ENCODE results near the gene SPATA12.

- TF ChIP-seq HDAC2 (IDR thresholded peaks at IDR 0.05; ENCODE audit: borderline replicate concordance in 1 of 2, low read depth in 2 of 2, low read length in 2 of 2) (no peak), EZH2 (IDR thresholded peaks at IDR 0.05; ENCODE audit: low read depth, low read length, severe bottlenecking) (no peak), JUN (IDR thresholded peaks at IDR 0.05; ENCODE audit: low read depth, low read length) (no peak), GTF2F1 (IDR thresholded peaks at IDR 0.05; ENCODE audit: borderline replicate concordance, low read depth, low read length) (no peak), TEAD4 (IDR thresholded peaks at IDR 0.05; ENCODE audit: low read depth, low read length) (no peak), POLR2AphosphoS5 (IDR thresholded peaks at IDR 0.05; ENCODE audit: low read depth, low read length) (no peak), YY1 (IDR thresholded peaks at IDR 0.05; ENCODE audit: low read depth, low read length) (no peak), POLR2A (IDR thresholded peaks at IDR 0.05; ENCODE audit: control extremely low read depth in 1 of 2, low read depth in 2 of 2, low read length in 2 of 2) (no peak), SIRT6 (IDR thresholded peaks at IDR 0.05; ENCODE audit: low read length) (no peak), RXRA (IDR thresholded peaks at IDR 0.05; ENCODE audit: insufficient read depth, low read depth, low read length) (no peak), E2F6 (IDR thresholded peaks at IDR 0.05) (no peak), FOSL1 (IDR thresholded peaks at IDR 0.05; ENCODE audit: insufficient read depth, low read depth, low read length) (no peak)
- TF ChIP-seq, protein P1, sequence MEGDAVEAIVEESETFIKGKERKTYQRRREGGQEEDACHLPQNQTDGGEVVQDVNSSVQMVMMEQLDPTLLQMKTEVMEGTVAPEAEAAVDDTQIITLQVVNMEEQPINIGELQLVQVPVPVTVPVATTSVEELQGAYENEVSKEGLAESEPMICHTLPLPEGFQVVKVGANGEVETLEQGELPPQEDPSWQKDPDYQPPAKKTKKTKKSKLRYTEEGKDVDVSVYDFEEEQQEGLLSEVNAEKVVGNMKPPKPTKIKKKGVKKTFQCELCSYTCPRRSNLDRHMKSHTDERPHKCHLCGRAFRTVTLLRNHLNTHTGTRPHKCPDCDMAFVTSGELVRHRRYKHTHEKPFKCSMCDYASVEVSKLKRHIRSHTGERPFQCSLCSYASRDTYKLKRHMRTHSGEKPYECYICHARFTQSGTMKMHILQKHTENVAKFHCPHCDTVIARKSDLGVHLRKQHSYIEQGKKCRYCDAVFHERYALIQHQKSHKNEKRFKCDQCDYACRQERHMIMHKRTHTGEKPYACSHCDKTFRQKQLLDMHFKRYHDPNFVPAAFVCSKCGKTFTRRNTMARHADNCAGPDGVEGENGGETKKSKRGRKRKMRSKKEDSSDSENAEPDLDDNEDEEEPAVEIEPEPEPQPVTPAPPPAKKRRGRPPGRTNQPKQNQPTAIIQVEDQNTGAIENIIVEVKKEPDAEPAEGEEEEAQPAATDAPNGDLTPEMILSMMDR (IDR thresholded peaks at IDR 0.05; ENCODE audit: control extremely low read depth in 1 of 3, insufficient read depth in 1 of 3, low read depth in 1 of 3, low read length in 3 of 3): no peak
- TF ChIP-seq, protein P2, sequence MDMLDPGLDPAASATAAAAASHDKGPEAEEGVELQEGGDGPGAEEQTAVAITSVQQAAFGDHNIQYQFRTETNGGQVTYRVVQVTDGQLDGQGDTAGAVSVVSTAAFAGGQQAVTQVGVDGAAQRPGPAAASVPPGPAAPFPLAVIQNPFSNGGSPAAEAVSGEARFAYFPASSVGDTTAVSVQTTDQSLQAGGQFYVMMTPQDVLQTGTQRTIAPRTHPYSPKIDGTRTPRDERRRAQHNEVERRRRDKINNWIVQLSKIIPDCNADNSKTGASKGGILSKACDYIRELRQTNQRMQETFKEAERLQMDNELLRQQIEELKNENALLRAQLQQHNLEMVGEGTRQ (IDR thresholded peaks at IDR 0.05; ENCODE audit: low read length): no peak
These were observed 28.6 kb upstream of the SPATA12 start for GRCh38 chr3:57031631-57032541.
